Measurements from ENCODE around the gene MTCL3.

MTCL3 gene

GRCh38 chr6:127484212-127484863 is 34.8 kb downstream of the MTCL3 start:
- 0% methylated on average over 3 of the region's 3 CpGs for WGBS (ENCODE audit: low lambda C conversion rate)
- Histone ChIP-seq H3K79me2 (ENCODE audit: insufficient read depth, low read length) (no peaks in the 10 kb centered on the region), H3K9ac (ENCODE audit: insufficient read depth, low read depth, low read length) (no peak overlapping the region), H3K4me2 (ENCODE audit: low read depth, low read length) (peak overlapping the region; percentile 30), H3K4me3 (replicated peaks in 1 of 3; ENCODE audit: insufficient read depth in 1 of 3, low read depth in 2 of 3, low read length in 3 of 3) (peak overlapping the region in 2 of 3 experiments; percentile 1 to 6; a peak in 2 of 6 replicates), H3K27ac (ENCODE audit: extremely low read length, insufficient read depth, low read length) (no peak overlapping the region), H3K9me3 (ENCODE audit: low read length) (no peaks in the 10 kb centered on the region), H3K36me3 (replicated peaks in 1 of 2; ENCODE audit: control insufficient read depth in 1 of 2, insufficient read depth in 2 of 2, low read length in 2 of 2) (no peaks in the 10 kb centered on the region), H3K27me3 (ENCODE audit: control insufficient read depth in 1 of 2, insufficient read depth in 2 of 2, low read length in 2 of 2) (no peaks in the 10 kb centered on the region), H4K20me1 (ENCODE audit: insufficient read depth, low read length) (no peaks in the 10 kb centered on the region), H3K4me1 (ENCODE audit: insufficient read depth, low read length) (peaks cover 20% of the 10 kb centered on the region), H2AFZ (ENCODE audit: low read length) (no peak overlapping the region)
- DNase-seq (ENCODE audit: low spot score) (peak; percentile 73), ATAC-seq (peak; percentile 74), FAIRE-seq (no peak)
- no TSS peak for BruUV-seq (replicated peaks)
- ChIA-PET POLR2A (no interaction called here), CTCF (ENCODE audit: low intra/inter-chr PET ratio, low total read pairs) (no interaction called here)
- intact Hi-C loops (cut with micrococcal nuclease; ENCODE audit: unreplicated experiment): loop anchor here (2.0 kb wide), 1 partner anchor 32 kb away; no protein-coding TSS in a partner anchor
- in situ Hi-C loops (cut with HindIII; ENCODE audit: extremely low pct_ligation_motif_present, low pct_unique_long_range_greater_than_20kb): no loop called here
- TF ChIP-seq GATAD2A (CRISPR knock-in tag; IDR thresholded peaks at IDR 0.05): 0 out of 2 replicates have a peak, but pooled peaks have one; percentile 30
- peak; percentile 85 for TF ChIP-seq ARID3A (IDR thresholded peaks at IDR 0.05; ENCODE audit: low read depth, low read length)
- TF ChIP-seq NR1H2 (CRISPR knock-in tag; IDR thresholded peaks at IDR 0.05; ENCODE audit: borderline replicate concordance, low read depth): no peak
- no peak for TF ChIP-seq SNAPC2 (CRISPR knock-in tag; IDR thresholded peaks at IDR 0.05)
- TF ChIP-seq HOXA9 (CRISPR knock-in tag; IDR thresholded peaks at IDR 0.05; ENCODE audit: borderline replicate concordance): no peak
- TF ChIP-seq RBM22 (optimal IDR thresholded peaks at IDR 0.05; ENCODE audit: low read length): no peak
- no peak for TF ChIP-seq SIX4 (CRISPR knock-in tag; IDR thresholded peaks at IDR 0.05)
- TF ChIP-seq CEBPB (IDR thresholded peaks at IDR 0.05; ENCODE audit: borderline replicate concordance, low read depth, low read length): 0 out of 2 replicates have a peak, but pooled peaks have one; percentile 30
- TF ChIP-seq ZNF468 (CRISPR knock-in tag; IDR thresholded peaks at IDR 0.05): no peak
- peak; percentile 24; the same call in 1 of the 2 replicates for TF ChIP-seq HMG20A (CRISPR knock-in tag; IDR thresholded peaks at IDR 0.05; ENCODE audit: borderline replicate concordance)
- TF ChIP-seq ASH2L (IDR thresholded peaks at IDR 0.05; ENCODE audit: insufficient read length, low read depth, low read length): peak; percentile 24
- TF ChIP-seq REXO4 (CRISPR knock-in tag; IDR thresholded peaks at IDR 0.05; ENCODE audit: borderline replicate concordance): no peak
- no peak for TF ChIP-seq TARDBP (CRISPR knock-in tag; IDR thresholded peaks at IDR 0.05)
- TF ChIP-seq KDM5A (IDR thresholded peaks at IDR 0.05; ENCODE audit: borderline replicate concordance, low read length): no peak
- no peak for TF ChIP-seq SRSF9 (IDR thresholded peaks at IDR 0.05; ENCODE audit: borderline replicate concordance, insufficient read depth, low read depth, low read length, poor library complexity, severe bottlenecking)
- no peak for TF ChIP-seq ZNF331 (CRISPR knock-in tag; IDR thresholded peaks at IDR 0.05)
- TF ChIP-seq BRF2 (CRISPR knock-in tag; IDR thresholded peaks at IDR 0.05): no peak
- TF ChIP-seq ELF4 (CRISPR knock-in tag; IDR thresholded peaks at IDR 0.05; ENCODE audit: borderline replicate concordance): no peak
- TF ChIP-seq ZFYVE20 (CRISPR knock-in tag; IDR thresholded peaks at IDR 0.05; ENCODE audit: borderline replicate concordance, low read depth): no peak
- TF ChIP-seq ATF7 (IDR thresholded peaks at IDR 0.05): 0 out of 2 replicates have a peak, but pooled peaks have one; percentile 10
- TF ChIP-seq ATF7 (CRISPR knock-in tag; IDR thresholded peaks at IDR 0.05): no peak
- no peak for TF ChIP-seq HOXA7 (CRISPR knock-in tag; IDR thresholded peaks at IDR 0.05)

All from HepG2 (cell line).